ENCODE measurements around the gene ANXA11.

ANXA11 gene

DNA sequence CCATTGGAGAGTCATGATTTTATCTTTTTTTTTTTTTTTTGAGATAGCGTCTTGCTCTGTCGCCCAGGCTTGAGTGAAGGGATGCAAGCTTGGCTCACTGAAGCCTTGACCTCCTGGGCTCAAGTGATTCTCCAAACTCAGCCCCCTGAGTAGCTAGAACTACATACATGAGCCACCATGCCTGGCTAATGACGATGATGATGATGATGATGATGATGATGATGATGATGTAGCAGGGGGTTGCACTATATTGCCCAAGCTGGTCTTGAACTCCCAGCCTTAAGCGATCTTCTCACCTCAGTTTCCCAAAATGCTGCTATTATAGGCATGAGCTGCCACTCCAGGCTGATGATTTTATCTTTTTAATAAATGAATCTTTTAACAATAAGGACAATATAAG, 86.7 kb downstream of the ANXA11 start:
- DNase-seq: no peak
- TF ChIP-seq GATA1 (IDR thresholded peaks at IDR 0.05; ENCODE audit: low read depth, low read length) (no peak), POLR2A (IDR thresholded peaks at IDR 0.05; ENCODE audit: low read length) (no peak)

DNA sequence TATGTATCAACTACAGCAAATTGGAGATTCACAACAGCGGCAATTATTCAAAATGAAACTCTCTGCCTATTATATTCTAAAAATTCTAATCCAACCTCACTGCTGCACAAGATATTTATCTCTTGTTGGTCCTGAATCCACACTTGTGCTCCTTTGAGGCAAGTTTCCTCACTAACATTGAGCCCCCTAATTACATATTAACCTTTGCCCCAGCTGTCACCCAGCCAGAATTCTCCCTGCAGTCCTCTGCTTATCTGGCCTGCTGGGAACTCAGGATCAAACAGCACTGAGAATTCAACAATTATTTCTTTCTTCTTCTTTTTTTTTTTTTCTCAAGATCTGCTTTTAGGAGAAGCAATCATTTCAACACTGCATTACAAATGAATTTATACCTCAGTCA, 94.4 kb downstream of the ANXA11 start:
- TF ChIP-seq POLR2A (IDR thresholded peaks at IDR 0.05; ENCODE audit: low read length) (no peak), GATA1 (IDR thresholded peaks at IDR 0.05; ENCODE audit: low read depth, low read length) (no peak)
- no peak for DNase-seq

DNA sequence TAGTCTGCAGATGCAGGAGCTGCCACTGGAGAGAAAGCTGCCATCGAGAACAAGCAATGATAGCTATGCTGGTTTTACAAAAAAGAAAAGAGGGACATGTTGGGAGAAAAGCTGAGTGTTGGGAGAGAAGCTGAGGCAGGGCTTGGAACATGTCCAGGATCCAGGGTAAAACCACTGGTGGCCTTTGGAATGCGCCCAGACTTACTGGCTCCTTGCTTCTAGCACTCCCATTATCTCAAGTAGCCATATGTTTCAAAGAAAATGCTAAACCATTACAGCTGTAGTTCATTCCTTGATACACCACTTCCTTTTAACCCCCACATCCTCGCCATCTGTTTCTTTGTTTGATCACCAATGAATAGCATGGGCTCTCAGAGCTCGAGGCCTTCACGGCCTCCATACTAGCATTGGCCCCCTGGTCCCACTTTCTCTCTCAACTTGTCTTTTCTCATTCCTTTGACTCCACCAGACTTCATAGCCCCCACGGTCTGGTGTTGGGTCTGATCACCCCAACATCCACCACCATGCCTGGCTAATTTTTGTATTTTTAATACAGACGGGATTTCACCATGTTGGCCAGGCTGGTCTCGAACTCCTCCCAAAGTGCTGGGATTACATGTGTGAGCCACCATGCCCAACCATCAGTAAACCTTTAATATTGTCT, 96.6 kb downstream of the ANXA11 start:
- peak in 1 of 2 experiments; percentile 4 for DNase-seq
- TF ChIP-seq GATA1 (IDR thresholded peaks at IDR 0.05; ENCODE audit: low read depth, low read length) (no peak), POLR2A (IDR thresholded peaks at IDR 0.05; ENCODE audit: low read length) (no peak)

DNA sequence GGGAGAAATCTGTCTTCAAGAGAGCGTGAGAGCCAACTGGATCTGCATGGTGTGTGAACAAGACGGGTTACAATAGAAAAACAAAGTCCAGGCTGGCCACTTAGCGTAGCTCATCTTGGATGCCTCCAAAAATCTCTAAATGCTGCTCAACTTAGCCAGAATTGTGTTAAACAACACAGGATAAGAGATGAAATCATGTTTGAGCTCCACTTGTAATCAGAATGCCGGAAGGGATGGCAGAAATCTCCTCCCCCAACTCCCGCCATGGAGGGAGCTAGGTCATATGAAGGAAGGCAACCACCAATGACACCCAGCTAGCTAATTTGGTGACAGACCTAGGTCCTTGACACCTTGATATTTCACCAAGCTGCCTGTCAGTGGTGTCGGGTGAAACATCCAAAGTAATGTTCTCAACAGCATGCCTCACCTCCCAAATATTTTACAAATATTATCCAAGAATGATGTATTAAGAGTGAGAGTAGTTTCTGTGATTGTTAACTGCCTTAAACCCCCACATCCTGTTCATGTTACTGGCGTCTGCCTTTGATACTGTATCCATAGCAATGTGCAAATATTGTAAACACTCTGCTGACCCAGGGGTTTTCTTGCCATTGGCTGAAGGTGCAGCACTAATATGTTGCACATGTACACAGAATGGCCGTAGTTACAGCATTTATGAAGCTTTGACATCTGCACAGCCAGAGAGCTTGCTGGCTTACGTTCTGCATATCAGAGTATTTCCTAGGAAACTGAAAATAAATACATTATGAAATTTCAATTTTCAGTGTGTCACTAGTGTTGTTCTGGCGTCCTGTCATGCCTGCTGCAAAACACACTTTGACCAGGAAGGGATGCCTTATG, 101.0 kb downstream of the ANXA11 start:
- no peak for TF ChIP-seq POLR2A (IDR thresholded peaks at IDR 0.05; ENCODE audit: low read length)
- TF ChIP-seq GATA1 (IDR thresholded peaks at IDR 0.05; ENCODE audit: low read depth, low read length): no peak
- no peak for DNase-seq
